OCI-LY3 (cell line): ENCODE results near the gene UBE2L3.

ENCODE experiments used
- CTCF ChIP-seq: fragments of 200-600, 300-600 bp; sonication (generic); IDR thresholded peaks from 2 replicates; pipeline ENCODE4 v1.5.1; 2014; ENCODE audit warnings: antibody characterized with exemption, low read length, low read depth
- EZH2phosphoT487 ChIP-seq: fragments of 200-600 bp; shearing (Covaris generic); IDR thresholded peaks from 2 replicates; pipeline ENCODE4 v1.6.1; 2018; ENCODE audit warnings: antibody characterized with exemption, mixed run types, low read depth

GRCh38 chr22:21650280-21650679, 82.8 kb downstream of the UBE2L3 start:
- TF ChIP-seq CTCF (no peak), EZH2phosphoT487 (no peak)
